GM21576 (cell line): ENCODE measurements around the gene AQP5.
A peak's percentile ranks its signal among the peaks of the same experiment; 100 is the strongest.

Experiments used
- ATAC-seq: cut with Tn5 transposase; IDR thresholded peaks from one replicate; pipeline ENCODE4 v1.9.1; 2021; ENCODE audit warnings: mild to moderate bottlenecking, moderate library complexity; ENCODE audit not compliant: unreplicated experiment

Gene AQP5

DNA sequence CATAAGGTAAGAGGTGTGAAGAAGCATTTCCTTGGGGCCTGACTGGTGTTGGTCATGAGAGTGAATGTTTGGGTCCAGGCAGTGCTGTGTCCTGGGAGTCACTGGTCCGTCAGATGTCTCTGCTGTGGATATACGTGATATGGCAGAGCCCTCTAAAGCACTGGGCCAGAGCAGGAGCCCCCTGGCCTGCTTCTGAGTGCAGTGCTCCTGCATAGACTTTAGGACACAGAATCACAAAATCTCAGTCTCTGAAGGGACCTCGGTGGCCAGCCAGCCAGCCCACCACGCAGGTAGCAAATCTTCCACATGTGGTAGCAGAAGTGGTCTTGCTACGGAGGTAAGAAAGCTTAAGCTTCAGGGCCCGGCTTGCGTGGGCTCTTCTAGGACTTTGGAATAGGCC is 29.6 kb upstream of the AQP5 start:
- no peak for ATAC-seq

DNA sequence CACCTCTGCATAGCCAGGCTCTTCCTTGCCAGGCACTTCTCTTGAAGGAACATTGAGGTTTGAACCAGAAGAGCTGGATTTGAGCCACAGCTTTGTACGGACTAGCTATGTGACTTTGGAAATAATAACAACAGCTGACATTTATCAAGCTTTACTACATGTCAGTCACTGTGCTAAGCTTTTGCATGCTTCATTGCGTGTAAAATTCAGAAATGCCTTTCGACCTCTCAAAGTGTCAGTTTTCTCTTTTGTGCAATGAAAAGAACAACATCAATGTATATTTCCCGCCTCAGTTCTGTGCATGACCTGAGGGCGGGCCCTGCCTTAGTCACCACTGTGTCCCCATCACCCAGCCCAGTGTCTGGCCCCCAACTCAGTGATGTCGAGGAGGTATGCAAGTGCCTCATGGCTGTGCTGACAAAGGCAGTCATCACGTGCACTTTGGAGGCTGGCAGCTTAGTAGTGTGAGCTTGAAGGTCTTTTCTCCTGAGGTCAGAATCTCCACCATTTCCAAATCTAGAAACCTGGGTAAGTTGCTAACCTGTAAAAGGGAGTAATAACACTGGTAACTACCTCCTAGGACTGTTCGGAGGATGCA is 29.0 kb upstream of the AQP5 start:
- no peak for ATAC-seq

DNA sequence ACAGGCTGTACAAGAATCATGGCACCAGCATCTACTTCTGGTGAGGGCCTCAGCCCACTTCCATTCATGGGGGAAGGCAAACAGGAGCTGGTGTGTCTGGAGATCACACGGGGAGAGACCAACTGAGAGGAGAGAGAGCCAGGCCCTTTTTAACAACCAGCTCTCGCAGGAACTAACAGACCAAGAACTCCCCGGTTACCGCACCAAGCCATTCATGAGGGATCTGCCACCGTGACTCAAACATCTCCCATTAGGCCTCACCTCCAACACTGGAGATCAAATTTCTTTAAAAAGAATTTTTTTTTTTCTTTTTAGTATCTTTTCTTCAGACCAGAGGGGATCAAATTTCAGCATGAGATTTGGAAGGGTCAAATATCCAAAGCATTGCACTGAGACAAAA is 27.9 kb upstream of the AQP5 start:
- ATAC-seq, result no peak

DNA sequence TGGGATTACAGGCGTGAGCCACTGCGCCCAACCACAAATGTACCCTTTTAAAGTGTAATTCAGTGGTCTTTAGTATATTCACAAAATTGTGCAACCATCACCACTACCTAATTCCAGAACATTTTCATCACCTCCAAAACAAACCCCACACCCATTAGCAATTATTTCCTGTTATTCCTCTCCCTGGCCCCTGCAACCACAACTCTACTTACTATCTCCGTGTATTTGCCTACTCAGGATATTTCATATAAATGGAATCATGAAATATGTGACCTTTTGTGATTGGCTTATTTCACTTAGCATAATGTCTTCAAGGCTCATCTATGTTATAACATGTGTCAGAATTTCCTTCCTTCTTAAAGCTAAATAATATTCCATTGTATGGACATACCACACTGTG is 27.2 kb upstream of the AQP5 start:
- ATAC-seq, result no peak

DNA sequence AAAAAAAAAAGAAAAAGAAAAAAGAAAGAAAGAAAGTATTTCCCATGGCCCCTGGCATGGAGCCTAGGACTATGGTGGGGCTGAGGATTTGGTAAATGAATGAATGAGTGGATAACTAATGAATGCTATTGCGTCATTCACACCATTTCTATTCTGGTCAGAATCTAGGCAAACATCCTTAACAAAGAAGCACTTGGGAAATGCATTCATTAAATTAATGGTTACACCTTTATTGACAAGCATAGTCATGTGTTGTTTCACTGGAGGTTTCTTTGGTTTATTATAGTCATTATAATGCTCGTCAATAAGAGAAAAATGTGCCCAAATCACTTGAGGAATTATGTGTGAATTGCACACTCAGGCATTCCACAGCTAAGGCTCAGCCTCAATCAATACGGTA is 24.7 kb upstream of the AQP5 start:
- ATAC-seq, result no peak

DNA sequence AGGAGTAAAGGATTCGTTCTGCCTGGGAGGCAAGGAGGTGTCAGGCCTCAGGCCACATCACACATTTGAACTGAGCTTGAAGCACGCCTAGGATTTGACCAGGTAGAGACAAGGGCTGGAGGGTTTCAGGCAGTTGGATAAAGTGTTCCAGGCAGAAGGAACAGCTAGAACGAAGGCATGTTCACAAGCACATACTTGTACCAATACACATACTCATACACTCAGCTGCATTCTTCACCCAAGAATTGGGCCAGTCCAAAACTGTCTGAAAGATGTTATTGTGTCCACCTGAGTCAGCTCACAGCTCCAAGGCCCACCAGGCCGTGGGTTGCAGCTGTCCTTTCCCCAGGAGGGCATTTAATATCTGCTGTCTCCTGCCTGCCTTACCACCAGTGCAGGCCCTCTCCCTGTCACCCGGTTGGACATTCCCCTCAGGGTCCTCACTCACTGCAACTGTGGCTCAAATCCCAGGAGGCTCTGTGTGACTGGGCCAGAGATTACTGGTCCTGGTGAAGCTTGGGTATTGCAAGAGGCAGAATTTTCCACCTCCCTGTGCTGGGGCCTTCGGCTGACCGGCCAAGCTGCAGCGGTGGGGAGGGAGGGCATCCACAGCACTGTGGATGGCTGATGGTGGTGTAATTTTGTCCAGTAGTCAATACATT is 23.9 kb upstream of the AQP5 start:
- ATAC-seq, result no peak

DNA sequence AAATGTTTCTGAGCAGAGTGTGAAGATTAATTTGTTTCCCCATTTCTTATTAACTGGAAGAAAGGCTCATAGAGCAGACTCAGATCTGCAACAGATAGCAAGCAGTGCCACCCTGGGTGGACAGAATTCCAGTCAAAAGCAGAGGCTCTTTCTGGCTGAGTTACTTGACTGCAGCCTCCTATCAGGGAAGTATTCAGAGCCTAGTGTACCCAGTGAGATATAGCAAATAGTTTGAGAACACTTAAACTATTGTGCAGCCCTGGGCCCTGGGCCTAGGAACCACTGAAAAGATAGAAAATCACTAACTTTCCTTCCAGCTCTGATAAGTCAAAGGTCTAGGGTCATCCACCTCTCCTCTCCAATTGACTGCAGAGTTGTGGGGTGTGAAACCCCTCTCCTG is 22.4 kb upstream of the AQP5 start:
- ATAC-seq, result no peak

DNA sequence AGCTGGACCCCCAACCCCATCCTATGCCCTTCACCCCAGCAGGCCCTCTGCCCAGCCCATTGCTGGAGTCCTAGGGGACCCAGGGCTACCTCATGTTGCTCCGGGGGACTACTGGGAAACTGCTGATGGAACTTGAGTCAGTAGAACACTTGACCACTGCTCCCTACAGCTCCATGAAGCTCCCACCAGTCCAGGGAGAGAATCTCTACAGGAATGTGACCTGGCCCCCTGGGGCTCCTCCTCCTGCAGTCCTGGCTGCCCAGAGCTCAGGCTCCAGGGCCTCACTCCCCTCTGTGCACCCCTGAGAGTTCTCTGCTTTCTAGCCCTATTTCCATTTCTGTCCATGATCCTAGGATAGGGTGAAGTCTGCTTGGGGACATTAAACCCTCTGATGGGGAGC is 22.0 kb upstream of the AQP5 start:
- ATAC-seq, result no peak

DNA sequence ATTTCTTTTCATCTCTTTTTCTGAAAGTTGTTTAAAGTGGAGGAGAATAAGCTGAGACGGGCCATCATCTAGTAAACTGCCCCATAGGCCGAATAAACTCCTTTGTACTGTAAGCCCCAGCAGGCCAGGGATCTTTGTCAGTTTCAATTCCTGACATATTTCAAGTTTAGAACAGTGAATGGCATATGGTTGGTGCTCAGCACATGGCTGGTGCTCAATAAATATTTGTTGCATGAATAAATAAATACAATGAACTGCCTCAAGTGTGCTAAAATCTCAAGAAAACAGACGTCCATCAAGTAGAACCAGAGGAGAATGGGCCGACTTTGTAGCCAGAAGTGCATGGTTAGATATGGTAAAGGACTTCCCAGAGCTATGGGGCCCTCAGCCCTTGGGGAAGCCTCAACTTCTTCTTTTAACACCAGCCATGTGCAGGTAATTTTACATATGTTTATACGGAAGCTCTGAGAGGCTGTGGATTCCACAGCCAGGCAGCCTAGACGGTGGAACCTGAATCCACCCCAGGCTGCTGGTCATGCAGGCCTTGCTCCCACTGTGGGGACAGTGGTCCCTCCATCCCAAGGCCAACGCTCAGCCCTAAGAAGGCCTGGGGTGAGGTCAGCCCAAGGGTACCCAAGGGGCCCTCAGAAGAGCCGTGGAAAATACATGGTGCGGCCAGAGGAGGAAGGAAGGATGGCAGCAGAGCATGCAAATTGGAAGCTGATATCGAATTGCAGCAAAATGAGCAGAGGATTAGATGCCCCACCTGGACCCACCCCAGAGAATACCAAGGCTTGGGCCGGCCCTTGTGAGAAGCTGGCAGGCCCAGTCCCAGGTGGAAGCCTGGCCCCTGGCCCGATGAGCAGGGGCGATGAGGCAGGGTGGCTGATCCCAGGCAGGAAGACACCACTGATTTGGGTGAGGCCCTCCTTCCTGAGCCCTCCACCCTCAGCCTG is 19.8 kb upstream of the AQP5 start:
- ATAC-seq, result no peak

DNA sequence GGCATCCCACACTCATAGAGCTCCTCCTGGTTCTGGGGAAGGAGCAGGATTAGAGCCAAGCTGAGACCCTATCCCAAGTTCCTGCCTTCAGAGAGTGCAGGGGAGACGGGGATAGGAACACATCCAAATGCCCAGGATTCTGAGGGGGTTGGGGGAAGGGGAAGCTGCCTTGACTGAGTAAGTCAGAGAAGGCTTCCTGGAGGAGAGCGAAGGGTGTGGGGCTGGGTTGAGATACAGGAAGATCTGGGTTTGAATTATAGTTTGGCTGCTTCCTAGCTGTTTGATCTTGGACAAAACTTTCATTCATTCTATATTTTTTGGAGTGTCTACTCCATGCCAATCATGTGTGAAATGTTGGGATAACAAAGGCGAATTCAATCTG is 19.2 kb upstream of the AQP5 start:
- no peak for ATAC-seq

DNA sequence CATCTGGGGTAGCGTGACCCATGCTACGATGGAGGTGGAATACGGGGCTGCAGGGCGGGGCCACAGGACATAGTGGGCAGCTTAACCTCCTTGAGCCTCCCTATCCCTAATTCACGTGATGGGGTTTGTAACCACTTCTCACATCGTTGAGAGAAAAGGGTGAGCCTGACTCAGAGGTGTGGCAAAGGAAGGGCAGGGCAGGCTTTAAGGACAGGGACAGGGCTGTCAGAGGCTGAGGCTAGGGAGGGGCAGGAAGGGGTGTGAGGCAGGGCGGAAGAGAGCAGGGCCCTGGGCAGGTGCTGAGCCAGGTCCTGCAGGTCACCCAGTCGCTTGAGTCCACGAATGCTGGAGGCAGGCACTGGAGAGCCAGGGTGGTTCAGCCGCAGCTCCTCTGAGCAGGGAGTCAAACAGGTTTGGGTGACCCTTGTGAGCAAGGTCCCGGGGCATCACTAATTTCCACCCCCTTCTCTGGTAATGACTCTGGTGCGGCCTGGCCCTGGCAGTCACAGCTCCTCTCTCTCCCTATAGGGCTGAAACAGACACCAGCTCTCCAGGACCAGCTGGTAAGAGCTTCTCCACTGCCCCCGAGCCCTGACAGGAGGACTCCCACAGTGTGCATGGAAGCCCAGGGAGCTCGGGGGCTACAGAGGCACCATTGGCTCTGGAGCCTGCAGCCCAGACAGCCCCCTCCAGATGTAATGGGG is 18.6 kb upstream of the AQP5 start:
- ATAC-seq, result no peak

DNA sequence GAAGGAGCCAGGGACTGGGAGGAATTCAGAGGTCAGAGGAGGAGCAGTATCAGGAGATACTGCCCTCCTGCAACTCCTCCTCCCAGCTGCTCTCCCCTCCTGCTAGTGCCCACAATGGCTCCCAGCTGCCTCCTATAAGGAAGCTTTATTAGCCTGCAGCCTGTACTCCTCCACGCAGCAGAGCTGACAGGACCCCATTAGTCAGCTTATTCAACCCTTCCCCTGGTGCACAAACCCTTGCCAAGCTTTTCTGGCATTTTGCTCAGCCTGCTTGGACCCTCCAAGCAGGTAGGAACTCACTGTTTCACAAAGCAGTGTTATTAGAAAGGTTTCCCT is 18.1 kb upstream of the AQP5 start:
- ATAC-seq, result no peak

DNA sequence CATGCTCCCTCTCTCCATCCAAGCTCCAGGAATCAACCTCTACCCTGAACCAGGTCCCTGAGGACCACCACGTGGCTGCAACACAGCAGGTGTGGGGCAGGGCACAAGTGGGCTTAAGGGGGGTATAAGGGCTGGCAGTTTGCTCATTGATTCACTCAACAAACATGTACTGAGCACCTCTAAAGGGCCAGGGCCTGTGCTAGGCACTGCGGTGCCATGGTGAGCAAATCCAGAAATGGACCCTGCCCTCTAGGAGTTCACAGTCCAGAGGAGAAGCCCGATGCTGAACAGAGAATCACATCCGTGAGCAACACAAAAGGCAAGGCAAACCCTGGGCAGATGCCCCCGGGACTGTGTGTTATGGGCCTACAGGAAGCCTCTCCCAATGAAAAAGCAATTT is 17.6 kb upstream of the AQP5 start:
- ATAC-seq, result no peak

DNA sequence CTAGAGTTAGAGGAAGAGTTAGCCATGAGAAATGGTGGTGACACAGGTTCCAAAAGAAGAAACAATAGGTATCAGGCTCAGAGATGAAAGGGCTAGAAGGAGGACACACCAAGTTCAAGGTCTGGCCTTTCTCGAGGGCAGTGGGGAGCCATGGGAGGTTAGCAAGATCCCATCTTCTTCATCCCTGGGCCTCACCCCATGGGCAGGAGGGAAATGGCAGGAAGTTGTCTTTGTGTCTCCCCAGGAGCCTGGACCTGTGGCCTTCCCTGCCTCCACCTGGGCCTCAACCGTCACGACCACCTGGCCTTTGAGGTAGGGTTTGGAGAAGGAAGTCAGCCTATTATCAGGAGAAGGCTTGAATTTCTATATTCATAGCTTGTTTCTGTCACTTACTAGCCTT is 17.0 kb upstream of the AQP5 start:
- ATAC-seq, result no peak

DNA sequence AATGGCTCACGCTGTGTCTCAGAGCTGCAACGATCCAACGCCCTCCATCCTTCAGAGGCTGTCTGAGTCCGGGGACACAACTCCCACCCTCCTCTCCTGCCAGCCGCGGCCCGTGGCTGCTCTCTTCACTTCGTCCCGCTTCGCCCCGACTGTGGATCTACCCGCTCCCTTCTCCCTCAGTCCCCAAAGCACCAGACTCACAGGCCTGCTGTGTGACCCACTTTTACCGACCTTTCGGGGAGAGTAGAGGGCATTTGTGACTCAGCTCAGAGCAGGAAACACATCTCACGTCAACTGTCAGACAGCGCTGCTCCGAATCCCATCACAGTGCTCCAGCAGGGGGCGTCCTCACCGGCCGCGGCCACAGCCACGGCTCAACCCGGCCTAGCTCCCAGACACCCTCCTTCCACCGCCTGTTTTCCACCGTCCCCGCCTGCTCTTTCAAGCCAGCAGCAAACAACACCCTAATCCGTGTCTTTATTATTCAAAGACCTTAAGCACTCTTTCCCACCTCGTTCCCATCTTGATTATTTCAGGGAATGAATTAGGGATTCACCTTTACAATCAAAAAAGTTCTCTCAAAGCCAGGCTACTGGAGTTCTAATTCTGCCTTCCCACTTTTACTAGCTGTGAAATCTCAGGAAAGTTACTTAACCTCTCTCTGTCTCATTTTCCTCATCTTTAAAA is 16.1 kb upstream of the AQP5 start:
- ATAC-seq, result peak; percentile 87

DNA sequence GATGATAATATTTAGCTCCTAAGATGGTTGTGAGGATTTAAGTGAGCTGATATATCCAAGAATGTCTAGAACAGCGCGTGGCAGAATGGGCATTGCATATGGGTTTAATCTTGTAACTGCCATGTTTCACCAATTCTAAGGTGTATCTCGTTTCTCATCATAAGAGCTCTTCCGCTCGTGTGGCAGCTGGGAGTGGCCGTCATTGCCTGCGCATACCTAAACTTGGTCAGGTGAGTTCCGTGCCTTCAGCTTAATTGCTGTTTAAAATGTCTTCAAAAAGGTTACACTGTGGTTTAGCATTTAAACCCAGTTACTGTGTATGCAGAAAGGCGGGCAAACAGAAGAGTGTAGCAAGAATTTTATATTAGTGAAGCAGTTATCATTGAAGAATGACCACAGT is 15.6 kb upstream of the AQP5 start:
- no peak for ATAC-seq

DNA sequence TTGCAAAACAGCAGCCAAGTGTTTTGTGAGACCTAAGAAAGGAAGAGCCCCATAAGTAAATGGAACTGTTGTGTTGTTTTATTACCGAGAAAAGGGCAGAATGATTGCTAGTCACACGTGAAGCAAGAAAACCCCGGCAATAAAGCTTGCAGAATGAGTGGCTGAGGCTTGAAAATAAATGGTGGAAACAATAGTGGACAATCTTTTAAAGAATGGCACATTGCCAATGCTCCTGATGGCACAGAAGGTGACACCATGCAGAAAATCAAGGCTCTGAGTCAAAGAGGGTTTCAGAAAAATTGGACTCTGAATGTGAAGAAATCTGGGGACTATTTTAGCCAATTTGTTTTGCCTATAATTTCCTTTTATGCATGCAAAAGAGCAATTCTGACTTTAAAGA is 15.2 kb upstream of the AQP5 start:
- no peak for ATAC-seq

DNA sequence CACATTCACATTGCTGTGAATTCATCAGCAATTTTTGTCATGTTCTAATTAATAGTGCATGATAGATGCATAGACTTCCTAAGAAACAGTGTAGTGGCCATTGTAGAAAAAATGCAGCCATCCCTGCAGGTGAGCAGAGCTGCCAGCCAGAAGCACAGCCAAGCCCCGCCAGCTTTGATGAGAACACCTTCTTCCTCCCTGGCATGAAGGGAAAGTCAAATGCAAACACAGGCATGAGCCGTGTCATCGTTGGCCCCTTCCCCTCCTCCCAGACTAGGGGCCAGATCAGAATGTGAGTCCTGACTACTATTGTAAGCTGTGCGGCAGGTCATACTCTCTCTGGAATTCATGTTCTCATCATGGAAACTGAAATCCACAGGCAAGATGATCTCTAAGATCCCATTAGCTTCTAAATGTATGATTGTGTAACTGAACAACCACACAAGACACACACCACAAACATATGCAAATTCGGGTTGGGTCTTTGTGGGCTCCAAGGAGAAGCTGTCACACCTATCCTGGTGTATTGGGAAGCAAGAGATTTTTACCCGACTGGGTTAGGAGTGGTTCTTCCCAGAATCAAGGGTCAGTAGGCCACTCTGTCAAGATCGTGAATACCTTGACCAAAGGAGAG is 14.0 kb upstream of the AQP5 start:
- no peak for ATAC-seq

DNA sequence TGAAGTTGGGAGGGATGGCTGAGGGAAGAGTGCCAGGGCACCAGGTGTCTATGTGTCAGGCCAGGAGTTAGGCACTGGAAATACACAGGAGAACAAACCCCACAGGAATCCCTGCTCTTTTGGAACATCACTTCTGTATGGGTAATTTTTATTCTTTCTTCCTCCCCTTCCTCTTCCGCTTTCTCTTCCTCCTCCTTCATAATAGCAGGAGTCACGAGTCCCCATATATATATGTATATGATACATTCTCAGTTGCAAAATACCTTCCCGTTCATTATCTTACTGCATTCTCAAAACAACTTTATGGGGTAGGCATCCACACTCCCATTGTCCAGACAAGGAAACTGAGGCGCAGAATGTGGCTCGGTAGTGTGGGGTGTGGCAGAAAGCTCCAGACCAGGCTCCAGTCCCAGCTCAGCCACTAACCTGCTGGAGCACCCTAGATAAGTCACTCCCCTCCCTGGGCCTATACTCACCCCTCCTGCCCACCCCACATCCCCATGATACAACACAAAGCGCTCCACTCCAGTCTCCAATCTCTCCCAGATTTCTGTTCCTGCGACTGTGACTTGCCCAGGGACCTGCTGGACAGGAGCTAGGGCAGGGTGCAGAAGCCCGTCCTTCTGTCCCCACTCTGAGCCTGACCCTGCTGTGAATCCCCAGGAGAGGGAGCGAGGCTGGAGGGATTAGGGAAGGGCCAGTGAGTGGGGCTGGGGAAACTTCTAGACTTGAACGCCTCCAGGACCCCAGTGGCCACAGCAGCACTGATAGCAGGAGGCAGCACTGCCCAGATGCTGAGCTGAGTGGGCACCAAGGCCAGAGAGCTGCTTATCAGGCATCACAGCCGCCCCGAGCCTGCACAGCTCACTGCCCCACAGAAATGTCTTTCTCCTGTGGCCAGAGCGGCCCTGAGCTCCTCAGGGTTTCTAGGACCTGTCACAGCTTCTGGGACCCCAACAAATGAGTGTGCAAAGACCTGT is 12.5 kb upstream of the AQP5 start:
- no peak for ATAC-seq
